ENCODE data around the gene PRKCD.

PRKCD gene

GRCh38 chr3:53232641-53233377 lies 71.8 kb downstream of the PRKCD start:
- DNase-seq (ENCODE audit: low read depth) = no peak

GRCh38 chr3:53234130-53234840 lies 73.3 kb downstream of the PRKCD start:
- DNase-seq (ENCODE audit: low read depth) = no peak

DNA sequence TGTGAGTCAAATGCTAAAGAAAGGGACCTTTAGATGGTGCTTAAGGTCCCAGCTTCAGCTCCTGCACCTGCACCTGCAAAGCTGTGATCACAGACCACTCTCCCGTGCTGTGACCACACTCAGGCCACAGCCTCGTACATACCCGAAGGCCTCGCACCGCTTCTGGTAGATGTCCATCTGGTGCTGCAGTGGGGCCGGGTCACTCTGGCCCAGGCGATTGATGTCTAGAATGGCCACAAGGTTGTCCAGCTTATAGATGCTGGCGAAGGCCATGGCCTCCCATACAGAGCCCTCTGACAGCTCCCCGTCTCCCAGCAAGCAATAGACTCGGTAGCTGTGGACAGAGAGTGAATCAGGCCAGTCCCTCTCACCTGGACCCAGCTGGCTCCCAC lies 73.8 kb downstream of the PRKCD start:
- no peak for DNase-seq (ENCODE audit: low read depth)

- no peak for DNase-seq (ENCODE audit: low read depth)
Observed at GRCh38 chr3:53235545-53235944, 74.5 kb downstream of the PRKCD start.

- DNase-seq (ENCODE audit: low read depth) = peak; percentile 91
Observed at GRCh38 chr3:53236112-53236841, 75.3 kb downstream of the PRKCD start.

- DNase-seq (ENCODE audit: low read depth) = peak; percentile 96
Observed at GRCh38 chr3:53238051-53238850, 77.2 kb downstream of the PRKCD start.

DNA sequence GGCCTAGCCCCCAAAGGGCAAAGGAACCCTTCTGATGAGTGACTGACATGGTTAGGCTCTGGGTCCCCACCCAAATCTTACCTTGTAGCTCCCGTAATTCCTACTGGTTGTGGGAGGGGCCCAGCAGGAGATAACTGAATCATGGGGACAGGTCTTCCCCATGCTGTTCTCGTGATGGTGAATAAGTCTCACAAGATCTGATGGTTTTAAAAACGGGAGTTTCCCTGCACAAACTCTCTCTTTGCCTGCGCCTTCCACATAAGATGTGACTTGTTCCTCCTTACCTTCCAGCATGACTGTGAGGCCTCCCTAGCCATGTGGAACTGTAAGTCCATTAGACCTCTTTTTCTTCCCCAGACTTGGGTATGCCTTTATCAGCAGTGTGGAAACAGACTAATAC lies 77.9 kb downstream of the PRKCD start:
- no peak for DNase-seq (ENCODE audit: low read depth)

GRCh38 chr3:53239800-53240199 lies 78.8 kb downstream of the PRKCD start:
- DNase-seq (ENCODE audit: low read depth) = no peak

DNA sequence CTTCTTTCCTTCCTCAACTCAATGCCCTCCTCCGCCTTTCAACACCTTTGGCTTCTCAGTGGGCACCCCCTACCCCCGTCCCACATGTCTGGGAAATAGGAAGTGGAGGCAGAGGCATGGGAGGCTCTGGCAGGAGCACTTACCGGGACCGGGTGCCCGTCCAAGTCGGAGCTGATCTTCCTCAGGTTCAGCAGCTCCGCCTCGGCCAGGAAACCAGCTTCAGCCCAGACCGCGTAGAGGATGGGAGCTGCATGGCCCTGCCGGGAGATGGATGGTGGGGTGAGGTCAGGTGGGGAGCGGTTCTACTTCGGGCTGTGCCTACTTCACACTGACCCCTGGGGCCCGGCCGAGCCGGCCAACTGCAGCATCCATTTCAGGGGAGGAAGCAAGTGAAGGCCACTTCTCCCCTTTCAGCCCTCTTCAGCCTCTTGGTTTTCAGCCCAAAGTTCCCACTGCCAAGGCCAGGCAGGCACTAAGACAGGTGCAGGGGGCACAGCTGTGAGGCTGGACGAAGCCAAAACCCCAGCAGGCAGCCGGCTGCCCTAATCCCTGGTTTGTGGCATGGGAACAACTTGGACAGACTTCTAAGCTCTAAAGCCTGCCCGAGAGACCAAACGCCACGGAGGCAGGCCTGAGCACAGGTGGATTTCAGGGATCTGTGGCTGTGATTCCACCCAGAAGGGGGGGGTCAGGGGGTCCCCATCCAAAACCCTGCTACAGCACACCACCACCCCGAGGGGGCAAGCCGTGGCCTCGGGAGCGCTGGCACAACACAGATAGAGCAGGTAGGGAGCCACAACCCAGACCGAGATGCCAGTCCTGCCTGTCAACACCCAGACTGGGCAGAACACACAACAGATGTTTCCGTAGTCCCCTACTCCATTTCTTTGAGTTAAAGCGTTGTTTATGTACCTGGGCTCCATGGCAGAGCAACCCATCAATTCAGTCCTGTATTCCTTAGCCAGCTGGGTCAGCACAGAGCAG lies 80.3 kb downstream of the PRKCD start:
- no peak for DNase-seq (ENCODE audit: low read depth)

DNA sequence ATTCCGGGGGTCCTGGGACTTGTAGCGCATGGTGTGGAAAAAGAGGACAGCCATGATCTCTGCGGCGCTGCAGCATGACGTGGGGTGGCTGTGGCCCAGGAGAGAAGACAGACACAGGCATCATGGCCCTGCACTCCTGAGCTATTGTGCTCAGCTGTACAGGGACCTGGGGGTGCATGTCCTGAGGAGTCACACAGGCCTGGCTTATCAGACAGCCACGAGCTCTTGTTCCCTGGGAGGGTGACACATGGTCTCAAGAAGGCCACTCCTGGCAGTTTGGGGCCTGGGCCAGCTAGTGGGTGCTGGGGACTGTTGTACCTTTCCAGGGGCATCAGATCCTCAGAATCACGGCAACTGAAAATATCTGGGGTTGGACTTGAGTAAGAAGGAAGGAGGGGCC lies 81.1 kb downstream of the PRKCD start:
- DNase-seq (ENCODE audit: low read depth) = no peak

Measured in ELR (cell line).